Uterus (tissue), 4 donors: ENCODE data around the gene CIB4. TPM values are rescaled to one million over a fixed set of nuclear protein-coding genes. Genes with fewer than 3 reads are reported as not detected.

ENCODE experiments used
- DNase-seq, 2 donors: peaks; one replicate each; pipeline ENCODE4 v3.0.0-alpha.2; 2019 to 2020
- H3K27ac ChIP-seq, 2 donors: fragments of 200-600 bp; sonication (generic); 1 replicate in 1 of 2; 2 replicates in 1 of 2; pipeline ENCODE4 v1.5.1; 2016 to 2018
- H3K27me3 ChIP-seq, 2 donors: fragments of 200-600 bp; sonication (generic); one replicate each; pipeline ENCODE4 v1.5.1; 2018 to 2019; ENCODE audit warnings: control low read depth in 1 of 2
- H3K36me3 ChIP-seq, 2 donors: fragments of 200-600 bp; sonication (generic); one replicate each; pipeline ENCODE4 v1.5.1; 2019; ENCODE audit warnings: control low read depth in 1 of 2
- H3K4me1 ChIP-seq, 2 donors: fragments of 200-600 bp; sonication (generic); one replicate each; pipeline ENCODE4 v1.5.1; 2018 to 2019; ENCODE audit warnings: control low read depth in 1 of 2
- H3K4me3 ChIP-seq, 2 donors: fragments of 200-600 bp; sonication (generic); 1 replicate in 1 of 2; 2 replicates in 1 of 2; pipeline ENCODE4 v1.5.1; 2018 to 2019; ENCODE audit warnings: mild to moderate bottlenecking in 1 of 2
- H3K9me3 ChIP-seq, 2 donors: fragments of 200-600 bp; sonication (generic); one replicate each; pipeline ENCODE4 v1.5.1; 2019; ENCODE audit warnings: control low read depth in 1 of 2
- CTCF ChIP-seq, 4 experiments: fragments of 200-600 bp in 2 of 4; fragments of 450-650 bp in 2 of 4; sonication (generic) in 2 of 4; IDR thresholded peaks; one replicate each; pipeline ENCODE4 v1.5.1; 2016 to 2019; ENCODE audit warnings: antibody characterized with exemption in 4 of 4, mild to moderate bottlenecking in 2 of 4, moderate library complexity in 1 of 4
- POLR2A ChIP-seq, 2 donors: fragments of 450-650 bp; IDR thresholded peaks; one replicate each; pipeline ENCODE4 v1.6.1; 2016; ENCODE audit warnings: antibody characterized with exemption in 2 of 2, mild to moderate bottlenecking in 1 of 2, moderate library complexity in 1 of 2
- intact Hi-C: fragments of 100-400 bp; cut with DNase I; formaldehyde crosslinking; loops from one replicate; pipeline ENCODE4 v1.15.1; 2023; ENCODE audit warnings: low total_unique reads
- total RNA-seq, 4 donors: library from RNA; depleted of rRNA in 3 of 4; stranded (reverse); fragments of >200 nt in 3 of 4; gene quantifications; one replicate each; pipeline versions ENCODE4 v1.1.0 to v1.2.4, GENCODE V29; 2014 to 2023
- donor health status: DM: yes; HTN: yes; CAD: no.

CIB4 gene
- total RNA-seq, 4 donors from 2014 or later, result 0.61 TPM; not detected in 3

- no peak for DNase-seq
- H3K27ac ChIP-seq, result no peak overlapping the region
- intact Hi-C loops, result no loop called here
- H3K27me3 ChIP-seq, result no peaks in the 10 kb centered on the region
- no peak overlapping the region for H3K4me3 ChIP-seq
- H3K4me1 ChIP-seq, result no peaks in the 10 kb centered on the region
- H3K36me3 ChIP-seq, result no peaks in the 10 kb centered on the region
- TF ChIP-seq CTCF (IDR thresholded peaks at IDR 0.05), result no peak
- TF ChIP-seq POLR2A (IDR thresholded peaks at IDR 0.05), result no peak
- no peaks in the 10 kb centered on the region for H3K9me3 ChIP-seq
Observed at GRCh38 chr2:26535663-26536275, 105.4 kb downstream of the CIB4 start.

DNA sequence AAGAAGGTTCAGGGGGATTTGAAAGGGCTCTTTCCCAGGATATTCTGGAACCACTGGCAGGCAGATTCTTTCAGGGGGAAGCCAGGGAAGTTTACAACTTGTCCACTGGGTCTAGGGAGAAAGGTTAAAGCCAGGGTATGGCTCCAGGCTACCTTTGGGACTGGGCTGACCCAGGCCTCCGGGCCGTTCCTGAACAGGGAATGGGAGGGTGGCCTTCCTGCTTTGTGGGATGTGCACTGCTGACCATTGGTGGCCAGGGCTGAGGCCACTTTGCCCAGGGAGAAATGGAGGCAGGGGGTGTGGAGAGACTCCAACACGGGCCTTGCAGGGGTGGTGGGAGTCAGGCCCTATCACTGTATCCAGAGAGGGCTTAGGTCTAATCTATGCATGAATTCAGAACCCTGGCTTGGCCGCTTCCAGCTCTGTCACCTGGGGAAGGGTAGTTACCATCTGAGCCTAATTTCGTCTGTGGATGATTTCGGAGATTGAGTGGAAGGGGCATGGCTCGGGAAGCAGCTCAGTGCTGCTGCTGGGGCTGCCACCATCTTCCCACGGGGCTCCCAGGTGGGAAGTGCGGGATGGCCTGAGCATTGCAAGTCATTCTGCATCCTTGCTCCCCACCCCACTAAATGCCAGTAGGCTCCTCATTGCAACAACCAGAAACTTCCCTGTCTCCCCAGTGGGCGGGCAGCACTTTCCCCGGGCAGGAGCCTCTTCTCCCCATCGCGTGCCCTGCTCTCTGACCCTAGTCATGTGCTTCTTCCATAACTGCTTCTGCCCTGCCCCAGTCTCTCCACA lies 106.1 kb downstream of the CIB4 start:
- TF ChIP-seq POLR2A (IDR thresholded peaks at IDR 0.05) (no peak), CTCF (IDR thresholded peaks at IDR 0.05) (no peak)
- Histone ChIP-seq H3K36me3 (no peaks in the 10 kb centered on the region), H3K4me3 (no peak overlapping the region), H3K27ac (no peak overlapping the region), H3K9me3 (no peaks in the 10 kb centered on the region), H3K4me1 (no peaks in the 10 kb centered on the region), H3K27me3 (no peaks in the 10 kb centered on the region)
- intact Hi-C loops, result no loop called here
- DNase-seq, result no peak

DNA sequence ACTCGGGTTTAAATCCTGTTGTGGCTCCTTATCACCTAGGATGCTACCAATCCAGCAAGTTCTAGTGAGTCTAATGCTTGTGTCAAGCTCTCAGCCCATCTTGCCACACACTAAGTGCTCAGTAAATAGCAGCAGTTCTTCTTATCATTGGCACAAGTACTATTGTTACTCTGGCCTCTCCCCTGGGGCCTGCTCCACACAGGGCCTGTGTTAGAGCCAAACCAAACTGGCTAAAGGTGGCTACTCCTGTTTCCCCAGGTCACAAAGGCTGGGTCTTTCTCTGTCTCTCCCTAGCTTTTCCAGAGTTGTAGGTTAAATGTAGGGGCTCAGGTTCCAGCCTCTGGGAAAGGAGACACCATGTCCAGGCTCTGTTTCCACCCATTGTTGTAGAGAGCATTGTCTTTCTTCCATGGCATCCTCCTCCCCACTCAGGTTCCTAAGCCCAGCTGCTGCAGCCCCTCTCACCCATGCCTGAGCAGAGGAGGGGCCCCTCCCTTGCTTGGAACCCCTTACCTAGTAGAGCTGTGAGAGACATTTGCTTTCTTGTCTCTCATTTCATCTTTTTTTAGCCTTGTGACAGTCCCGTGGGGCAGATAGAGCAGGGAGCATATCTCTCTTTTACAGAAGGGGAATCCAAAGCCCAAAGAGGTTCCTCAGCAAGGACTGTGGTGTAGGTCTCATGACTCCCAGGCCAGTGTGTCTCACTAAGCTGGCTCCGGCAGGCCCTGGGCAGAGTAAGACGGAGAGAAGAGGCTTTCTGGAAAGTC lies 106.9 kb downstream of the CIB4 start:
- Histone ChIP-seq H3K36me3 (no peaks in the 10 kb centered on the region), H3K4me1 (no peaks in the 10 kb centered on the region), H3K9me3 (no peaks in the 10 kb centered on the region), H3K27me3 (no peaks in the 10 kb centered on the region), H3K27ac (no peak overlapping the region), H3K4me3 (no peak overlapping the region)
- TF ChIP-seq POLR2A (IDR thresholded peaks at IDR 0.05) (no peak), CTCF (IDR thresholded peaks at IDR 0.05) (no peak)
- intact Hi-C loops, result no loop called here
- DNase-seq, result no peak

GRCh38 chr2:26533661-26534060 lies 107.5 kb downstream of the CIB4 start:
- no peak for DNase-seq
- Histone ChIP-seq H3K4me1 (no peaks in the 10 kb centered on the region), H3K27ac (no peak overlapping the region), H3K9me3 (no peaks in the 10 kb centered on the region), H3K36me3 (no peaks in the 10 kb centered on the region), H3K4me3 (no peak overlapping the region), H3K27me3 (no peaks in the 10 kb centered on the region)
- intact Hi-C loops, result no loop called here
- no peak for TF ChIP-seq POLR2A (IDR thresholded peaks at IDR 0.05)

- Histone ChIP-seq H3K4me1 (no peaks in the 10 kb centered on the region), H3K9me3 (no peaks in the 10 kb centered on the region), H3K27ac (no peak overlapping the region), H3K4me3 (no peak overlapping the region), H3K36me3 (no peaks in the 10 kb centered on the region), H3K27me3 (no peaks in the 10 kb centered on the region)
- no peak for DNase-seq
- intact Hi-C loops, result no loop called here
- no peak for TF ChIP-seq CTCF (IDR thresholded peaks at IDR 0.05)
Observed at GRCh38 chr2:26532301-26533250, 108.6 kb downstream of the CIB4 start.
